SU-DHL-6 (cell line): ENCODE measurements around the gene DIP2C.

Experiments
- H2AFZ ChIP-seq: fragments of 200-600 bp; sonication (generic); 2 replicates; pipeline ENCODE4 v1.6.1; 2014; ENCODE audit warnings: low read depth, mild to moderate bottlenecking, moderate library complexity, mixed read lengths, antibody characterized with exemption, low read length; ENCODE audit not compliant: severe bottlenecking
- H3F3A ChIP-seq: fragments of 200-600 bp; shearing (Covaris generic); 2 replicates; pipeline ENCODE4 v1.6.0; 2016; ENCODE audit warnings: antibody characterized with exemption, mild to moderate bottlenecking; ENCODE audit not compliant: insufficient read depth
- H3K27ac ChIP-seq: fragments of 200-600 bp; sonication (generic); 2 replicates; pipeline ENCODE4 v1.5.1; 2016; ENCODE audit warnings: low read depth, mild to moderate bottlenecking, low read length, moderate library complexity, mixed read lengths
- H3K27me3 ChIP-seq: fragments of 200-600 bp; sonication (generic), shearing (Covaris generic); 2 replicates; pipeline ENCODE4 v1.6.0; 2014; ENCODE audit warnings: mild to moderate bottlenecking, low read length
- H3K36me3 ChIP-seq: fragments of 200-600 bp; sonication (generic); 2 replicates; pipeline ENCODE4 v1.6.1; 2014; ENCODE audit warnings: mild to moderate bottlenecking, low read length, mixed read lengths
- H3K4me2 ChIP-seq: fragments of 300-600, 200-600 bp; shearing (Covaris generic), sonication (generic); 2 replicates; pipeline ENCODE4 v1.6.0; 2014; ENCODE audit warnings: low read length, low read depth, mild to moderate bottlenecking; ENCODE audit not compliant: poor library complexity, severe bottlenecking
- H3K4me3 ChIP-seq: fragments of 200-600 bp; sonication (generic); 2 replicates; pipeline ENCODE4 v1.5.1; 2014; ENCODE audit warnings: antibody characterized with exemption, low read length, mild to moderate bottlenecking, mixed read lengths; ENCODE audit not compliant: insufficient read depth, poor library complexity, severe bottlenecking
- H3K79me2 ChIP-seq: fragments of 200-600 bp; sonication (generic); 2 replicates; pipeline ENCODE4 v1.6.1; 2014; ENCODE audit warnings: mild to moderate bottlenecking, low read length, moderate library complexity; ENCODE audit not compliant: insufficient read depth
- H3K9ac ChIP-seq: fragments of 200-600 bp; sonication (generic); 2 replicates; pipeline ENCODE4 v1.7.0; 2014; ENCODE audit warnings: mild to moderate bottlenecking, low read length
- H3K9me2 ChIP-seq: fragments of 200-600 bp; sonication (generic); replicated peaks from 2 replicates; pipeline ENCODE4 v1.6.1; 2014; ENCODE audit warnings: low read length; ENCODE audit not compliant: insufficient read depth
- H3K9me3 ChIP-seq: fragments of 200-600 bp; sonication (generic); 2 replicates; pipeline ENCODE4 v1.6.1; 2014; ENCODE audit warnings: low read length, mixed read lengths; ENCODE audit not compliant: insufficient read depth
- H4K20me1 ChIP-seq: fragments of 200-600 bp; sonication (generic); 2 replicates; pipeline ENCODE4 v1.6.1; 2014; ENCODE audit warnings: low read depth, mild to moderate bottlenecking, antibody characterized with exemption, low read length, moderate library complexity, mixed read lengths
- EZH2phosphoT487 ChIP-seq: fragments of 200-600 bp; sonication (generic), shearing (Covaris generic); conservative IDR thresholded peaks from 2 replicates; pipeline ENCODE4 v1.6.1; 2018; ENCODE audit warnings: mild to moderate bottlenecking, antibody characterized with exemption, low read length, moderate library complexity, mixed read lengths
- TF ChIP-seq, protein P1 (sequence below): fragments of 200-600 bp; sonication (generic); IDR thresholded peaks from one replicate; pipeline ENCODE4 v1.5.1; 2017; ENCODE audit warnings: antibody characterized with exemption, mild to moderate bottlenecking, low read length, moderate library complexity; ENCODE audit not compliant: insufficient read depth, poor library complexity, severe bottlenecking

DIP2C gene

DNA sequence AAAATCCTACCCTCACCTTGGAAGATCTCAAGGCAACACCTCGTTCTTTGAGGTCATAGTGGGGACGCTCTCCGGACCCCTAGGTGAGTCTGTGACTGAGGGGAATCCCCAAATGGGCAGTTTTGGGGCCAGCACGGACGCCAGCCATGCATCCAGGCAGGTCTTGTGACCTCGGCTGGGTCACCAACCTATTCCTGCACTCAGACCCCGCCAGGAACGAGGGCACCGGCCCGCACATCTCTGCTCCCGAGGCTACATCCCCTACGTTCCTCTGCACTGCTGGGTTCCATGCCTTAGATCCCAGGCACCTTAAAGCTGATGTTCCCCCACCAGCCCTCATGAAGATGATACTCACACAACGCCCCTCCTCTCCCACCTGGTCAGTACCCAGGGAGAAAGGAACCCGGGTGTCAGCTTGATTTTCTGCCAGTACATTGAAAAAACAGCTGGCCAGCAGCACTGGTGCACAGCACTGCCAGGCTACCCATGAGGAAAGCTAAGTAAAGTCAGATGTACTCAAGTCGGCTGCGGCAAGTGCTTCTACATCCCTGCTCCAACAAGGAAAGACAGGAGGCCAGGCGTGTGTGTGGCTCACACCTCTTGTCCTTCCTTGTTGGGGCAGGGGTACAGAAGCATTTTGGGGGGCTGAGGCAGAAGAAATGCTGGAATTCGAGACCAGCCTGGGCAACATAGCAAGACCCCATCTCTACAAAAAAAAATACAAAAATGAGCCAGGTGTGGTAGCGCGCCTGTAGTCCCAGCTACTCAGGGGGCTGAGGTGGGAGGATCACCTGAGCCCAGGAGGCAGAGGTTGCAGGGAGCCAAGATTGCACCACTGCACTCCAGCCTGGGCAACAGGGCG lies 48.1 kb downstream of the DIP2C start:
- Histone ChIP-seq H3K36me3 (no peaks in the 10 kb centered on the region), H4K20me1 (no peaks in the 10 kb centered on the region)
- TF ChIP-seq, protein P1, sequence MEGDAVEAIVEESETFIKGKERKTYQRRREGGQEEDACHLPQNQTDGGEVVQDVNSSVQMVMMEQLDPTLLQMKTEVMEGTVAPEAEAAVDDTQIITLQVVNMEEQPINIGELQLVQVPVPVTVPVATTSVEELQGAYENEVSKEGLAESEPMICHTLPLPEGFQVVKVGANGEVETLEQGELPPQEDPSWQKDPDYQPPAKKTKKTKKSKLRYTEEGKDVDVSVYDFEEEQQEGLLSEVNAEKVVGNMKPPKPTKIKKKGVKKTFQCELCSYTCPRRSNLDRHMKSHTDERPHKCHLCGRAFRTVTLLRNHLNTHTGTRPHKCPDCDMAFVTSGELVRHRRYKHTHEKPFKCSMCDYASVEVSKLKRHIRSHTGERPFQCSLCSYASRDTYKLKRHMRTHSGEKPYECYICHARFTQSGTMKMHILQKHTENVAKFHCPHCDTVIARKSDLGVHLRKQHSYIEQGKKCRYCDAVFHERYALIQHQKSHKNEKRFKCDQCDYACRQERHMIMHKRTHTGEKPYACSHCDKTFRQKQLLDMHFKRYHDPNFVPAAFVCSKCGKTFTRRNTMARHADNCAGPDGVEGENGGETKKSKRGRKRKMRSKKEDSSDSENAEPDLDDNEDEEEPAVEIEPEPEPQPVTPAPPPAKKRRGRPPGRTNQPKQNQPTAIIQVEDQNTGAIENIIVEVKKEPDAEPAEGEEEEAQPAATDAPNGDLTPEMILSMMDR, result no peak
- no peak for TF ChIP-seq EZH2phosphoT487

DNA sequence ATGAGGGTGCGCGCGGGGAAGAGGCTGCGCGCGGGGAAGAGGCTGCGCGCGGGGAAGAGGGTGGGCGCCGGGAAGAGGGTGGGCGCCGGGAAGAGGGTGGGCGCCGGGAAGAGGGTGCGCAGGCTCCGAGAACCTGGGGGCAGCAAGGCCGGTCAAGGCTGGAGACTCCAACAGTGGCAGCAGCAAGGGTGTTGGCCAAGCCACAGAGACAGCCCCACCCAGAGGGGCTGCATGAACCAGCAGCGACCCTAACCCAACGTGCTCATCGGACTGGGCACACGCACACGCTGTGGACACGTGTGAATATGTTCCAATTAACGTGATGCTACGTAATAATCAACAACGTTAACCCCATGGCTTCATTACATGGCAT lies 48.8 kb downstream of the DIP2C start:
- no peak overlapping the region for H3K4me3 ChIP-seq
- no peak overlapping the region for H2AFZ ChIP-seq
- H3K27me3 ChIP-seq, result no peaks in the 10 kb centered on the region
- H3K27ac ChIP-seq, result no peak overlapping the region
- H3K9me2 ChIP-seq, result no peaks in the 10 kb centered on the region
- H3K79me2 ChIP-seq, result no peaks in the 10 kb centered on the region
- H4K20me1 ChIP-seq, result no peaks in the 10 kb centered on the region
- H3K9me3 ChIP-seq, result no peaks in the 10 kb centered on the region
- TF ChIP-seq, protein P1, result no peak
- no peak for TF ChIP-seq EZH2phosphoT487
- H3F3A ChIP-seq, result no peaks in the 10 kb centered on the region
- no peak overlapping the region for H3K4me2 ChIP-seq
- H3K36me3 ChIP-seq, result no peaks in the 10 kb centered on the region
- no peak overlapping the region for H3K9ac ChIP-seq

More for the DNA sequence above, 48.1 kb downstream of the DIP2C start:
- no peaks in the 10 kb centered on the region for H3F3A ChIP-seq
- no peak overlapping the region for H3K9ac ChIP-seq
- H2AFZ ChIP-seq, result no peak overlapping the region
- H3K9me3 ChIP-seq, result no peaks in the 10 kb centered on the region
- H3K79me2 ChIP-seq, result no peaks in the 10 kb centered on the region
- H3K4me3 ChIP-seq, result no peak overlapping the region
- no peak overlapping the region for H3K4me2 ChIP-seq
- H3K27ac ChIP-seq, result no peak overlapping the region
- no peaks in the 10 kb centered on the region for H3K9me2 ChIP-seq
- H3K27me3 ChIP-seq, result no peaks in the 10 kb centered on the region

DNA sequence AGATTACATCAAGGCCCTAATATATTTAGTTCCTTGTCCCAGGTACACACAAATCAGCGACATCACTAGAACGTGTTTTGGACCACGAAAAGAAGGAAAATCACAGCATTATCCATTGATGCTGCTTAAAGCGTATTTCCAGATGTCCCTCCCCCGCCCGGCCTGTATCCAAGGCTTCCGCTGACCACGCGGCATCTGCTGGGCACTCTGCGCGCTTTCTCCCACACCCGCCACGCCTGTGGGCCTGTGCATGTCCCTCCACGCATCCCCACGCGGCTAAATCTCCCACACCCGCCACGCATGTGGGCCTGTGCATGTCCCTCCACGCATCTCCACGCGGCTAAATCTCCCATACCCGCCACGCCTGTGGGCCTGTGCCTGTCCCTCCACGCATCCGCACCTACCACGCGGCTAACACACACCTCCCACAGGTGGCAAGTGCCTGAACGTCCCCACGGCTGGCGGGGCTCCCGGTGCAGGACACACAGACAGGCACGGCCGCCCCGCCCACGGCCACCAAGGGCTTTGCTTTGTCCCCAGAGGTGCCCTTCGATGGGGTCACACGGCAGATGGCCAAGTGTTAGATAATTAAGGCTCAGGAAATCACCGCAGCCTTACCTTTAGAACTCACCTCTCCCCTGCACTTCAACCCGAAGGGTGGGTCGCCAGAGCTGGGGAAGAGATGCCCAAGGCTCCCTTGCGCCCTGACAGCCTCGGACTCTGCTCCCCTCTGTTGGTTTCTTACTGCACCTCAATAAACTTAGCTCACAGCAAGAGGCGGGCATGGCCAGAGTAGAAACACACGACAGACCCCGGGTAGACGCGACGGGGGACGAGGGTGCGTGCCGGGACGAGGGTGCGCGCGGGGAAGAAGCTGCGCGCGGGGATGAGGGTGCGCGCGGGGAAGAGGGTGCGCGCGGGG lies 49.5 kb downstream of the DIP2C start:
- Histone ChIP-seq H3K4me2 (no peak overlapping the region), H3K9me3 (no peaks in the 10 kb centered on the region), H3K36me3 (no peaks in the 10 kb centered on the region), H4K20me1 (no peaks in the 10 kb centered on the region), H3K4me3 (no peak overlapping the region), H3K27me3 (no peaks in the 10 kb centered on the region), H3F3A (no peaks in the 10 kb centered on the region), H2AFZ (no peak overlapping the region), H3K9ac (no peak overlapping the region), H3K9me2 (no peaks in the 10 kb centered on the region), H3K79me2 (no peaks in the 10 kb centered on the region), H3K27ac (no peak overlapping the region)
- TF ChIP-seq, protein P1, result no peak
- TF ChIP-seq EZH2phosphoT487, result no peak
